A172 (cell line): ENCODE measurements around the gene PLCB3. TPM values are rescaled to one million over a fixed set of nuclear protein-coding genes. Genes with fewer than 3 reads are reported as not detected.
"Not testable (repeated sequence)": the region's sequence is repeated elsewhere in the genome, so short reads cannot be mapped to it uniquely, and the experiment has no call there.

ENCODE experiments used
- DNase-seq: peaks from one replicate; pipeline ENCODE4 v3.0.0-alpha.2; 2015; ENCODE audit warnings: low spot score
- total RNA-seq: library from RNA; depleted of rRNA; stranded (reverse); fragments of >200 nt; shearing (Covaris generic); gene quantifications from 2 replicates; pipeline ENCODE4 v1.2.3, GENCODE V29; 2014

The PLCB3 gene
- total RNA-seq, 1 experiment from 2014 or later: 51.0 TPM

DNA sequence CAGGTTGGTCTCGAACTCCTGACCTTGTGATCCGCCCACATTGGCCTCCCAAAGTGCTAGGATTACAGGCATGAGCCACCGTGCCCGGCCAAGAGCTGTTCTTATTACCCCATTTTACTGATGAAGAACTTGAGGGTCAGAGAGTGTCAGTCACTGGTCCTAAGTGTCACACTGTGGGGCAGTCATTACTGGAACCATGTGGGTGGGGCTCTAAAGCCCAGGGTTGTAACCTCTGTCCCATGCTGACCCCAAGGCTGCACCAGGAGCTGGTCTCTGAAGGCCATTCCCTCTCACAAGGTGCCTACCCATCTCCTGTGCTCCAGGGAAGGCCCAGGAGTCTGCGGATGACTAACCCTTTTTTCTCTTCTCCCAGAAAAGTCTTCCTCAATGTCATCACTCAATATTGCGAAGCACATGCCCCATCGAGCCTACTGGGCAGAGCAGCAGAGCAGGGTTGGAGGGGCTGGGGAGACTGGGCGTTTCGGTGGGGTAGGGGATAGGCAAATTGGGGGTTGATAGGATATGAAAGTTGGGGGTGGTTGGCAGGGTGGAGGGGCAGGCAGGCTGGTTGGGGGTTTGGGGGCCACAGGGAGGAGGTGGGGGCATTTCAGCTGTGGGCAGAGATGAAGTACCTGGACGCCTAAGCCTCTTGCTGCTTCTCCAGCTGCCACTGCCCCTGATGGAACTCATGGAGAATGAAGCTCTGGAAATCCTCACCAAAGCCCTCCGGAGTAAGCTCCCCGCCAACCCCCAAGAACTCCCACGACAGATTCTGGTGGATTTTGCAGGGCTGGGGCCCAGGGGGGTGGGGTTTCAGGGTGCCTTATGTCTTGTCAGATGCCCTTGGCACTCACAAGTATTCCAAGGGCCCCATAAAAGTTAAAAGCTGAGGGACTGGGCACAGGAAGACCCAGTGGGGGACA is 52.0 kb downstream of the PLCB3 start:
- DNase-seq: no peak

DNA sequence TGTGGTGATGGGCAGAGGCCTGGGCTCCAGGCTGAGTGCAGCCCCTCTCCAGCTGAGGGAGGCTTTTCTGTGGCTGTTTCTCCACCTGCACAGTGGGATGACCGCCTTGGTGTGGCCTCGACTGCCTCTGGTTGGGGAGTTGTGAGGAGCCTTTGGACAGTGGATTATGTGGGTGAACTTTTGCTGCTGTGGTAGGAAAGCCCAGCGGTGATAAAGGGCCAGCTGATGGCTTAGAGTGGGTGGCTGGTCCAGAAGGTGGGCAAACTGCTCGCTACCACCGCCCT is 52.6 kb downstream of the PLCB3 start:
- DNase-seq: no peak

DNA sequence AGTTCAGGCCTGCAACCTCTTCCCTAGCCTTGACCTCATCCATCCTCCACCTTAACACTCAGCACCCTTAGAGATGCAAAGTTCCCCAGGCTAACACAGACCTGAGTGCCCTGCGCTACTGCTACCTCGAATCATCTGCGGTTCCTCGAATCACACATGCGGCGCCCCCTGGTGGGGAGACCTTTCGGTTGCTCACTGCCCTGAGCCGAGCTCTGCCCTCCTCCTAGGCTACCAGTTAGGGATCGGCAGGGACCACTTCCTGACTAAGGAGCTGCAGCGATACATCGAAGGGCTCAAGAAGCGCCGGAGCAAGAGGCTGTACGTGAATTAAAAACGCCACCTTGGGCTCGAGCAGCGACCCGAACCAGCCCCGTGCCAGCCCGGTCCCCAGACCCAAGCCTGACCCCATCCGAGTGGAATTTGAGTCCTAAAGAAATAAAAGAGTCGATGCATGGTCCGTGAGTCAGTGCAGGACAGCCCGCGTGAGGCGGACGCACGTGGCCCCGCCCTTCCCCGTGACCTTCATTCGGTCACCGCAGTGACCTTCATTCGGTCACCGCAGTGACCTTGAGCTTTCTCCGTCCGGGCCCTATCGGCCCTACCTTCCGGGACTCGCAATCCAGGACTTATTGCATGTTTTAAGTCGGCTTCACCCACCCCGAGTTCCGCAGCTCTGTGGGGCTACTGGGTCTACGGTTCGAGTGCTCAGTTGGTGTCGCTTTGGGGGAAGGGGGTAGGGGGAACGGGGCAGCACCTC is 53.2 kb downstream of the PLCB3 start:
- DNase-seq: peak; percentile 91

DNA sequence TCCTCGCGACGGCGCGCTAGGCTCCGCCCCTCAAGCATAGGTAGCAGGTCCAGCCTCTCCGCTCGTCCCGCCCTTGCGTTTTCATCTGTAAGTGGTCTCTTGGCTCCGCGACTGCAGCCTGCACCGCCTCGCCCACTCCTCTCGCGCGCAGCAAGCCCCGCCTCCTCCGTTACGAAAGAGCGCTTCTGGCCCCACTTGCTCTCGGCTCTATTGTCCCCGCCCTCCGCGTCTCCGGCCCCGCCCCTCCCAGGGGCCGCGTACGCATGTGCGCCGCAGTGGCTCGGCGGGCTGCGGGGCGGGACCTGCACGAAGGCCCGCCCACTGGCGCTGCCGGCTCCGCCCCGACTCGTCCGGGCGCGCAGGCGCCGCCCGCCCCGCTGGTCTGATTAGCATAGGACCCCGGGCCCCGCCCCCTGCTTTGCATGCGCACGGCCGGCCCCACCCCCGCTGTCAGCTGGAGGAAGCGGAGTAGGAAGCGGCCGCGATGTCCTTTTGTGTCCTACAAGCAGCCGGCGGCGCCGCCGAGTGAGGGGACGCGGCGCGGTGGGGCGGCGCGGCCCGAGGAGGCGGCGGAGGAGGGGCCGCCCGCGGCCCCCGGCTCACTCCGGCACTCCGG is 53.9 kb downstream of the PLCB3 start, which contains the start of gene ESRRA:
ESRRA (plus strand) TSS at position 450 of the 616 bp plus-strand sequence. CDS start 1,656 bp downstream, outside the sequence.
- peak; percentile 96 for DNase-seq

DNA sequence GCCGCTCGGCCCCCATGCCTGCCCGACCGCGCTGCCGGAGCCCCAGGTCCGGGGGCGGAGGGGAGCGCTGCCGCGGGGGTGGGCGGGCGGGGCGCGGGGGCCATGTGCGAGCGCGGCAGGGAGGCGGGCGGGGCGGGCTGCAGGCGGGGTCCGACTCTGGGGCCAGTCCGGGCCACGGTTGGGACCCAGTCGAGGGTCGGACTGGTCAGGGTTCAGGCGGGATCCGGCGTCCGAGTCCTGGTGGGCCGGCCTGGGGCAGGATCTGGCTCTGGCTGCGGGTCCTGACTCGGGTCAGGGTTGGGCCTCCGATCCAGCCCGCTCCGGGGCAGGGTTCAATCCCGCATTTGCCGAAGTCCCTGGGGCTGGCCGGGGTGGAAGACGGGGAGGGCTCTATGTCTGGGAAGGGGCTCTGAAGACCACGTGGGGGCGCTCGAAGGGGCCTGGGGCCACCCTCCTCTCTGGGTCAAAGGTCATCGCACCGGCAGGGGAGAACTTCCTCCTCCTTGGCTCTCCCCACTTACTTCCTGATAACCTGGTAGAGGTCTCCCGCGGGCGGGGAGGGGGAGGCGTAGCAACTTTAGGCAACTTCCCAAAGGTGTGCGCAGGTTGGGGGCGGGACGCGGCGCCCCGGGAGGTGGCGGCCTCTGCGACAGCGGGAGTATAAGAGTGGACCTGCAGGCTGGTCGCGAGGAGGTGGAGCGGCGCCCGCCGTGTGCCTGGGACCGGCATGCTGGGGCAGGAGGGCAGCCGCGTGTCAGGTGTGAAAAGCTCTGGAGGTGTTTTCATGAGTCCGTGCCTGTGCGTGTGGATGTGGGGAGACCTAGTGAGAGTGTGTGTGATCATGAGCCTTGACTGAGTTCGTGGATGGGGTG is 54.6 kb downstream of the PLCB3 start:
- DNase-seq: no peak

DNA sequence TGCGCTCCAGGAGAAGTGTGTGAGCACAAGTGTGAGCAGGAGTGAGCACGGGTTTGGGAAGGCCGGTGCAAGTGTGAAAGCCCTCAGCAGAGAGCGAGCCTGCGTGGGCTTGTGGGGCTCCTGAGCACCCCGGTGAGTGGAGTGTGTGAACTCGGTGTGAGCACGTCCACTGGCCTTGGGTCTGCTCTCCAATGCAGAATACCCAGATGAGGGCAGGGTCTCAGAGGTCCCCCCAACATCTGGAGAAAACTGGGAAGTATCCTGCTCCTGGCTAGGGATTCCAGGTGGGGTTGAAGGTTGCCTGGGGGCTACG is 55.2 kb downstream of the PLCB3 start:
- no peak for DNase-seq

DNA sequence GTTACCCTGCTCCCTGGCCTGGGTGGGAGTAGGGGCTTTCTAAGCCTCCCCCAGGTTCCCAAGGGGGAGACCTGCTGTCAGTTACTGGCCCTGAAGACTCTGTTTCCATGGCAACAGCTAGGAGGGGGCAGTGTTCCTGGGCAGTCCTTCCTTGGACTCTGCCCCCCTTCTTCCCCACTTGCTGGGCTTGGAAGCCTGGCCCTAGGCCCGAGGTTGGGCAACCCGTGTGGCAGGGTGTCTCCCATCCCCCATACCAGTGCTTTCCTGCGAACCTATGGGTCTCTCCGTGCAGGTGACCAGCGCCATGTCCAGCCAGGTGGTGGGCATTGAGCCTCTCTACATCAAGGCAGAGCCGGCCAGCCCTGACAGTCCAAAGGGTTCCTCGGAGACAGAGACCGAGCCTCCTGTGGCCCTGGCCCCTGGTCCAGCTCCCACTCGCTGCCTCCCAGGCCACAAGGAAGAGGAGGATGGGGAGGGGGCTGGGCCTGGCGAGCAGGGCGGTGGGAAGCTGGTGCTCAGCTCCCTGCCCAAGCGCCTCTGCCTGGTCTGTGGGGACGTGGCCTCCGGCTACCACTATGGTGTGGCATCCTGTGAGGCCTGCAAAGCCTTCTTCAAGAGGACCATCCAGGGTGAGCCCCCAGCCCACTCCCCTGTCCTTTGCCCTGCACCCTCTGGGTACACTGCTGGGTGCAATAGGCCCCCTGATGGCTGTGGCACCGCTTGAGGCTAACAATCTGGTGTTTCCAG is 55.7 kb downstream of the PLCB3 start:
- no peak for DNase-seq

DNA sequence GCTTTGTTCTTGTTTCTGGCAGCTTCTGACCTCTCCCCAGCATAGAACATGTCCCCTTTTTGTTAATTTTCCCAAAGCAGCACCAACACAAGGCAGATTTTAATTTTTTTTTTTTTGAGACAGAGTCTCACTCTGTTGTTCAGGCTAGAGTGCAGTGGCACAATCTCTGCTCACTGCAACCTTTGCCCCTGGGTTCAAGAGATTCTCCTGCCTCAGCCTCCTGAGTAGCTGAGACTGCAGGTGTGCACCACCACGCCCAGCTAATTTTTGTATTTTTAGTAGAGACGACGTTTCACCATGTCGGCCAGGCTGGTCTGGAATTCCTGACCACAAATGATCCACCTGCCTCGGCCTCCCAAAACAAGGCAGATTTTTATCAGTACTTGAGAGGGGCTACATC is 56.5 kb downstream of the PLCB3 start:
- not testable (repeated sequence) for DNase-seq

DNA sequence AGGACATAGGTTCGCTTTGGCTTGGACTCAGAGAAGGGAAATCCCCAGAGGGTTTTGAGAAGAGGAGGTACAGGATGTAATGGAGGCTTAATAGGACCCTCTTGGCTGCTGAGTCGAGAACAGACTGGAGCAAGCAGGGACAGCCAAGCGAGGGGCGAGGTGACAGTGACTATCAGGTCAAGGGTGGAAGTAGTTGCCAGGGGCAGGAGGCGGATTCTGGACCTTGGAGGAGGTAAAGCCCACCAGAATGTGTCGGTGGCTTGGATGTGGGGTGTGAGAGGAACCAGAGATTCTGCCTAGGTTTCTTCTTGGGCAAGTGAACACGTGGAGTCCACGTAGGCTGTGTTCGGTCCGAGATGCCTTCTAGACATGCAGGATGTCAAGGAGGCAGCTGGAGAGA is 61.6 kb downstream of the PLCB3 start:
- no peak for DNase-seq

DNA sequence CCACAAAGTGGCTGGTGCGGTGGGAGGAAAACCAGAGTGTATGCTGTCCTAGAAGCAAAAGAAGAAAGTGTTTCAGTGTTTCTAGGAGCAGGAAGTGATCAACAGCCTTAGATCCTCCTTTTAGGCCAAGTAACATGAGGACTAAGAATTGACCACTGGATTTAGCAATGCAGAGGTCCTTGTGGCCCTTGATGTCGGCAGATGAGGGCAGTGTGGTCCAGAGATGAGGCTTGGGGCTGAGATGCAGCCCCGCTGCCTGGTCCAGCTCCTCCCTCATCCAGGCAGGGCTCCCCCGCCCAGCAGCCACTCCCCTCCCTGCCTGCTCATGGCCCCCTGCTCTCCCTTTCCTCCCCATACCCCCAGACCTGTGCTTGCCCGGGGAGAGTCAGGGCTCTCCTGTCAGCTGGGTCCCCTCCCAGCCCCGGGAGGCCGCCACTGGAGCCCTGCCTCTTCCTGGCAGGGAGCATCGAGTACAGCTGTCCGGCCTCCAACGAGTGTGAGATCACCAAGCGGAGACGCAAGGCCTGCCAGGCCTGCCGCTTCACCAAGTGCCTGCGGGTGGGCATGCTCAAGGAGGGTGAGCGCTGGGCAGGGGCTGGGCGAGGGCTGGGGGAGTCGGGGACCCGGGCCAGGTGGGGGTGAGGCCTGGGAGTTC is 62.3 kb downstream of the PLCB3 start:
- DNase-seq: no peak

DNA sequence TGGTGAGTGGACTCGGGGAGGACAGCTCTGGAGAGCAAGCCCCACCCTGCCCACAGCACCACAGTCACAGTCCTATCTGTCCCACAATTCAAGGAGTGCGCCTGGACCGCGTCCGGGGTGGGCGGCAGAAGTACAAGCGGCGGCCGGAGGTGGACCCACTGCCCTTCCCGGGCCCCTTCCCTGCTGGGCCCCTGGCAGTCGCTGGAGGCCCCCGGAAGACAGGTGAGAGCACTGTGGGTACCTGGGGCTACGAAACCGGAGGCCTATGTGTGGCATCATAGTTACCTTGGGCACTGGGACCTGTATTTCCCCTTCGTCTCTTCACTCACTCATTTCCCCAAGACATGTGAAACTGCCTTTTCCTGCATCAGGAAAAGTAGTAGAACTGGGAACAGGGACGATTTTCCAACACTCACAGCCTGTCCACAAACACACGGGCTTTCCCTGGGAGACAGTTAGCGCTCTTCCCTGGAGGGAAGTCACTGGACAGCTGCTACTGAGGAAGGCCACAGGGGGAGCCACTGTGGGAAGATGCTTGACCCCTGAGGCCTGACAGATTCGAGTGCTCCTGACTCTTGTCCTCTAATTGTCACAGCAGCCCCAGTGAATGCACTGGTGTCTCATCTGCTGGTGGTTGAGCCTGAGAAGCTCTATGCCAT is 62.9 kb downstream of the PLCB3 start:
- no peak for DNase-seq

DNA sequence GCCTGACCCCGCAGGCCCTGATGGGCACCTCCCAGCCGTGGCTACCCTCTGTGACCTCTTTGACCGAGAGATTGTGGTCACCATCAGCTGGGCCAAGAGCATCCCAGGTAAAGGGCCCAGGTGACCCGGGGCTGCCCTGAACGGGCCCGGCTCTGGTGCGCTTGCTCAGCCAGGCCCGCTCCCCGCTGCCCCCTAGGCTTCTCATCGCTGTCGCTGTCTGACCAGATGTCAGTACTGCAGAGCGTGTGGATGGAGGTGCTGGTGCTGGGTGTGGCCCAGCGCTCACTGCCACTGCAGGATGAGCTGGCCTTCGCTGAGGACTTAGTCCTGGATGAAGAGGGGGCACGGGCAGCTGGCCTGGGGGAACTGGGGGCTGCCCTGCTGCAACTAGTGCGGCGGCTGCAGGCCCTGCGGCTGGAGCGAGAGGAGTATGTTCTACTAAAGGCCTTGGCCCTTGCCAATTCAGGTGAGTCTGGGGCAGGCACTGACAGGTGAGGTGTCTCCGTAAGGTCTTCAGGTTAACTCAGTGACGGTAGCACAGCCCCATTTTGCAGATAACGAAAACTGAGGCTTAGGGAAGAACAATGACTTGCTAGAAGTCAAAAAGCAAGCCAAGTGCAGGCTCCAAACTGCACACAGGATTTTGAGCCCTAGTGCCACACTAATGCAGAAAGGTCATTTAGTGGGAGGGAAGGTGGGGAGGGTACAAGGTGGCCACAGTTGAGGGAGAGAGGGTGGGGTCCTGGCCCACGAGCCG is 63.7 kb downstream of the PLCB3 start:
- no peak for DNase-seq

DNA sequence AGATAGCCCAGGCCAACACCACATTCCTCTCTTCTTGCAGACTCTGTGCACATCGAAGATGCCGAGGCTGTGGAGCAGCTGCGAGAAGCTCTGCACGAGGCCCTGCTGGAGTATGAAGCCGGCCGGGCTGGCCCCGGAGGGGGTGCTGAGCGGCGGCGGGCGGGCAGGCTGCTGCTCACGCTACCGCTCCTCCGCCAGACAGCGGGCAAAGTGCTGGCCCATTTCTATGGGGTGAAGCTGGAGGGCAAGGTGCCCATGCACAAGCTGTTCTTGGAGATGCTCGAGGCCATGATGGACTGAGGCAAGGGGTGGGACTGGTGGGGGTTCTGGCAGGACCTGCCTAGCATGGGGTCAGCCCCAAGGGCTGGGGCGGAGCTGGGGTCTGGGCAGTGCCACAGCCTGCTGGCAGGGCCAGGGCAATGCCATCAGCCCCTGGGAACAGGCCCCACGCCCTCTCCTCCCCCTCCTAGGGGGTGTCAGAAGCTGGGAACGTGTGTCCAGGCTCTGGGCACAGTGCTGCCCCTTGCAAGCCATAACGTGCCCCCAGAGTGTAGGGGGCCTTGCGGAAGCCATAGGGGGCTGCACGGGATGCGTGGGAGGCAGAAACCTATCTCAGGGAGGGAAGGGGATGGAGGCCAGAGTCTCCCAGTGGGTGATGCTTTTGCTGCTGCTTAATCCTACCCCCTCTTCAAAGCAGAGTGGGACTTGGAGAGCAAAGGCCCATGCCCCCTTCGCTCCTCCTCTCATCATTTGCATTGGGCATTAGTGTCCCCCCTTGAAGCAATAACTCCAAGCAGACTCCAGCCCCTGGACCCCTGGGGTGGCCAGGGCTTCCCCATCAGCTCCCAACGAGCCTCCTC is 64.6 kb downstream of the PLCB3 start:
- not testable (repeated sequence) for DNase-seq

DNA sequence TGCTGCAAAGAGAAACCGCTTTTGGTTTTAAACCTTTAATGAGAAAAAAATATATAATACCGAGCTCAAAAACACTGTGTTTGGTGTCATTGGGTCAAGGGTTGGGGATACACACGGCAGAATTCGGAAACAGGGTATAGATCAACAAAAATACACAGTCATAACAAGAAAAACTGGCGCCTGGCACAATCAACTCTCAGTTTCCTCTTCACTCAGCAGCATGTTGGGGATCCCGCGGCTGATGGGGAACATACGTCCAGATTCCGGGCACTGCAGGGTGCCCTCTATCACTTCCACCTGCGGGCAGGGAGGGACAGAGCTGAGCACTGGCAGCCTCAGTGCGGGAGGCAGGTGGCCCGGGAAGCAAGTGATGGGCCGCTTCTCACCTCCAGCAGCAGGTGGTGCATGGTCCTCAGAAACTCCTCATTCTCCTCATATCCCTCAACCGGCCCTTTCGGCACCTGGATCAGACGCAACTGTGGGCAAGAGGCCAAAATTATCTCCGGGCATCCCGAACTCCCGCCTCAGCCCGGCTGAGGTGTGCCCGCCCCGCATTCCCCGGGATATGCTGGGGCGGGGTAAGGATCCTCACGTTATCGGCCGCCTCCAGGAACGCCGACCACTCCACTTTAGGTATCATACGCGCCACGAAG is 65.5 kb downstream of the PLCB3 start:
- peak; percentile 54 for DNase-seq

DNA sequence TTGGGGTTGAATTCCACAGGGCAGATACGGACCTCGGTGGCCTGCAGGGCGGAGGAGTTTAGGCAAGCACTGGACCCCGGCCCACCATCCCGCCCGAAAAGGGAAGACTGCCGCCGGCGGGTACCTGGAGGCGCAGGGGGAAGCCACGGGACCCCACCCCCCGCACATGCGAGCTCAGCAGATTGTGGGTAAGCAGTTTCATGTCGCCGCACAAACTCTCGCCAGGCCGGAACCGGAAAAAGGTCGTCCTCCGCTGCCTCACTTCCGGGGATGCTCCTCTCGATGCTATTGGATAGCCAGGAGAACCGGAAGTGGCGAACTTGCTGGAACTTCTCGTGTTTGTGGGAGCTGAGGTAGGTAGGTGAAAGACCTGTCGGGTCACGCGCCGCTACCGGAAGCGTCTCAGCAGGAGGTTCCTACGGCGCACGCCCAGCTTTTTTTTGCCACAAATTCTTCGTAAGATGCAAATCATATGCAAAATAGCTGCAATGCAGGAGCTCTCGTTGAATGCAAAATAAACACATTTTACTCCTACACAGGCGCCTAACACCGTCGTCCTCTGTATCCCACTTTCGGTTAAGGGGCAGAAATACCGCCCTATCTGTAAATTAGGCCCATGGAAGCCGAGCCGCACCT is 66.1 kb downstream of the PLCB3 start, which contains the start of gene TRMT112:
TRMT112 (minus strand) TSS at position 235 of the 636 bp plus-strand sequence; CDS start at position 202, 33 bp downstream.
- peak; percentile 99 for DNase-seq

DNA sequence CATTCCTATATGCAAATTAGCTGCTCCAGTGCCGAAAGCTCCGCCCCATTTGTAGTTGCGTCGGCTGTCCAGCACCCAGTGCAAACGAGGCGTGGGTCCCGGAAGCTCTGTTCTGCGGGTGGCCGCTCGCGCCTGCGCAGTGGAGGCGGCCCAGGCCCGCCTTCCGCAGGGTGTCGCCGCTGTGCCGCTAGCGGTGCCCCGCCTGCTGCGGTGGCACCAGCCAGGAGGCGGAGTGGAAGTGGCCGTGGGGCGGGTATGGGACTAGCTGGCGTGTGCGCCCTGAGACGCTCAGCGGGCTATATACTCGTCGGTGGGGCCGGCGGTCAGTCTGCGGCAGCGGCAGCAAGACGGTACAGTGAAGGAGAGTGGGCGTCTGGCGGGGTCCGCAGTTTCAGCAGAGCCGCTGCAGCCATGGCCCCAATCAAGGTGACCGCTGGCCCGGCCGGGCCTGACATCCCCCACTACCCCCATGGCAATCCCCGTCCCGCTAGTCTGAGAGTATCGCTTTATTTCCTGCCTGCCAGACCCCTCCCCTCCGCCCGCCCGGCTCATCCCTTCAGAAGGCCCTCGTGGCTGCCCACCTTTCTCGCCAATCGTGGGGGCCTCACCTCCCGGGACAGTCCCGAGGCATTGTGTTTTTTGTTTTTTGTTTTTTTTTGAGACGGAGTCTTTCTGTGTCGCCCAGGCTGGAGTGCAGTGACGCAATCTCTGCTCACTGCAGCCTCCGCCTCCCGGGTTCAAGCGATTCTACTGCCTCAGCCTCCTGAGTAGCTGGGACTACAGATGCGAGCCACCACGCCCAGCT is 66.8 kb downstream of the PLCB3 start, which contains the start of gene PRDX5:
PRDX5 (plus strand) TSS at position 161 of the 805 bp plus-strand sequence; CDS start at position 256, 95 bp downstream.
- peak; percentile 90 for DNase-seq
